NCI-H510A treated with DMSO at 0.1 percent for 48 hours (cell line): ENCODE data around the gene CDCA5.

Source experiments
- DNase-seq: peaks from one replicate; lab custom pipeline; 2025; lab: John Stamatoyannopoulos, UW

The CDCA5 gene

GRCh38 chr11:65071907-65072630 lies 11.8 kb downstream of the CDCA5 start:
- no peak for DNase-seq

GRCh38 chr11:65069217-65069616 lies 14.6 kb downstream of the CDCA5 start:
- no peak for DNase-seq

- DNase-seq = no peak
These were observed 16.4 kb downstream of the CDCA5 start for GRCh38 chr11:65067446-65067845.

- peak; percentile 55 for DNase-seq
These were observed 17.0 kb downstream of the CDCA5 start for GRCh38 chr11:65066805-65067291.

GRCh38 chr11:65066315-65066714 lies 17.5 kb downstream of the CDCA5 start:
- no peak for DNase-seq

GRCh38 chr11:65065851-65066250 lies 18.0 kb downstream of the CDCA5 start:
- no peak for DNase-seq

GRCh38 chr11:65064847-65065240 lies 19.0 kb downstream of the CDCA5 start:
- DNase-seq = no peak

- no peak for DNase-seq
These were observed 20.3 kb downstream of the CDCA5 start for GRCh38 chr11:65063532-65063931.

- DNase-seq = no peak
These were observed 22.9 kb downstream of the CDCA5 start for GRCh38 chr11:65060913-65061408.

- DNase-seq = no peak
These were observed 23.6 kb downstream of the CDCA5 start for GRCh38 chr11:65059959-65060824.

- DNase-seq = no peak
These were observed 24.3 kb downstream of the CDCA5 start for GRCh38 chr11:65059523-65059922.

- DNase-seq = no peak
These were observed 25.3 kb downstream of the CDCA5 start, which contains the start of gene NAALADL1 for GRCh38 chr11:65058419-65059054. Gene NAALADL1, minus strand, starts transcription at chr11:65058553. Its CDS starts 32 bp downstream, at chr11:65058521.

GRCh38 chr11:65058012-65058411 lies 25.8 kb downstream of the CDCA5 start:
- DNase-seq = no peak

- no peak for DNase-seq
These were observed 26.3 kb downstream of the CDCA5 start for GRCh38 chr11:65057526-65057925.

GRCh38 chr11:65056999-65057398 lies 26.8 kb downstream of the CDCA5 start:
- DNase-seq = no peak

- DNase-seq = no peak
These were observed 28.3 kb downstream of the CDCA5 start for GRCh38 chr11:65055538-65055937.

- DNase-seq = no peak
These were observed 29.9 kb downstream of the CDCA5 start for GRCh38 chr11:65053827-65054508.

- DNase-seq = no peak
These were observed 32.4 kb downstream of the CDCA5 start for GRCh38 chr11:65051398-65051858.

GRCh38 chr11:65047581-65048422 lies 36.0 kb downstream of the CDCA5 start:
- DNase-seq = no peak

- no peak for DNase-seq
These were observed 38.1 kb downstream of the CDCA5 start for GRCh38 chr11:65045728-65046127.

- DNase-seq = no peak
These were observed 38.8 kb downstream of the CDCA5 start for GRCh38 chr11:65045061-65045460.
